ENCODE measurements around the gene BHLHE23. TPM values are rescaled to one million over a fixed set of nuclear protein-coding genes. Genes with fewer than 3 reads are reported as not detected.

The BHLHE23 gene
- total RNA-seq, 1 experiment from 2014 or later, result not detected

- peaks cover 12% of the 10 kb centered on the region; the same call in 1 of the 2 replicates for H3K27me3 ChIP-seq (ENCODE audit: insufficient read depth, low read length)
- POLR2A ChIA-PET, result no interaction called here
- H3K4me2 ChIP-seq (ENCODE audit: low read length), result no peak overlapping the region
Observed at GRCh38 chr20:63027221-63027921, 20.6 kb upstream of the BHLHE23 start.

GRCh38 chr20:63026582-63027165 is 19.9 kb upstream of the BHLHE23 start:
- ChIA-PET POLR2A (no interaction called here), RAD21 (ENCODE audit: low non-redundant PET in 1 of 2, low total read pairs in 2 of 2, uncharacterized antibody in 2 of 2, unreplicated experiment in 2 of 2) (no interaction called here)
- TF ChIP-seq POLR2A (IDR thresholded peaks at IDR 0.05; ENCODE audit: borderline replicate concordance, extremely low read depth, insufficient read depth, insufficient read length) (no peak), SIN3A (IDR thresholded peaks at IDR 0.05; ENCODE audit: low read depth) (no peak), ZBTB33 (IDR thresholded peaks at IDR 0.05; ENCODE audit: extremely low read depth, insufficient replicate concordance, low read length) (no peak), ATF3 (IDR thresholded peaks at IDR 0.05) (no peak), YY1 (IDR thresholded peaks at IDR 0.05; ENCODE audit: extremely low read depth, insufficient replicate concordance, low read depth, low read length) (no peak), SP1 (IDR thresholded peaks at IDR 0.05; ENCODE audit: low read depth) (no peak)

More at GRCh38 chr20:63027221-63027921, 20.6 kb upstream of the BHLHE23 start:
- Histone ChIP-seq H3K4me3 (replicated peaks in 1 of 2; ENCODE audit: low read depth in 1 of 2, low read length in 2 of 2) (no peak overlapping the region), H3K79me2 (ENCODE audit: insufficient read depth, low read length) (no peaks in the 10 kb centered on the region), H3K4me1 (ENCODE audit: control insufficient read depth in 1 of 2, insufficient read depth in 2 of 2, low read length in 2 of 2) (no peaks in the 10 kb centered on the region), H4K20me1 (ENCODE audit: insufficient read depth) (no peaks in the 10 kb centered on the region), H3K9ac (ENCODE audit: low read length) (no peak overlapping the region), H2AFZ (ENCODE audit: low read depth, low read length, poor library complexity, severe bottlenecking) (no peak overlapping the region), H3K27ac (ENCODE audit: low read depth, low read length) (no peak overlapping the region), H3K9me2 (ENCODE audit: insufficient read depth) (no peaks in the 10 kb centered on the region), H3K36me3 (ENCODE audit: control insufficient read depth in 1 of 2, insufficient read depth in 2 of 2, low read length in 2 of 2) (no peaks in the 10 kb centered on the region), H3K9me3 (ENCODE audit: control insufficient read depth in 1 of 2, insufficient read depth in 1 of 2, low read depth in 1 of 2, low read length in 2 of 2) (no peaks in the 10 kb centered on the region)
- RAD21 ChIA-PET (ENCODE audit: low non-redundant PET in 1 of 2, low total read pairs in 2 of 2, uncharacterized antibody in 2 of 2, unreplicated experiment in 2 of 2), result no interaction called here
- TF ChIP-seq ATF3 (IDR thresholded peaks at IDR 0.05) (no peak), ZFX (IDR thresholded peaks at IDR 0.05) (no peak), EZH2phosphoT487 (IDR thresholded peaks at IDR 0.05; ENCODE audit: borderline replicate concordance) (no peak)
- CTCF ChIA-PET, result no interaction called here
- intact Hi-C loops (cut with micrococcal nuclease), result no loop called here
- ATAC-seq (no peak; the same call in 1 of the 2 replicates), DNase-seq (ENCODE audit: low read depth, low spot score) (no peak)
- BruUV-seq (replicated peaks), result no TSS peak

More at GRCh38 chr20:63026582-63027165, 19.9 kb upstream of the BHLHE23 start:
- Histone ChIP-seq H3K9ac (ENCODE audit: low read length) (no peak overlapping the region), H3K79me2 (ENCODE audit: insufficient read depth, low read length) (no peaks in the 10 kb centered on the region), H3K9me3 (ENCODE audit: control insufficient read depth in 1 of 2, insufficient read depth in 1 of 2, low read depth in 1 of 2, low read length in 2 of 2) (no peaks in the 10 kb centered on the region), H2AFZ (ENCODE audit: low read depth, low read length, poor library complexity, severe bottlenecking) (no peak overlapping the region), H3K4me3 (replicated peaks in 1 of 2; ENCODE audit: low read depth in 1 of 2, low read length in 2 of 2) (no peak overlapping the region), H3K27me3 (ENCODE audit: insufficient read depth, low read length) (peaks cover 12% of the 10 kb centered on the region; the same call in 1 of the 2 replicates), H3K4me2 (ENCODE audit: low read length) (no peak overlapping the region), H3K4me1 (ENCODE audit: control insufficient read depth in 1 of 2, insufficient read depth in 2 of 2, low read length in 2 of 2) (no peaks in the 10 kb centered on the region), H4K20me1 (ENCODE audit: insufficient read depth) (no peaks in the 10 kb centered on the region), H3K36me3 (ENCODE audit: control insufficient read depth in 1 of 2, insufficient read depth in 2 of 2, low read length in 2 of 2) (no peaks in the 10 kb centered on the region), H3K27ac (ENCODE audit: low read depth, low read length) (no peak overlapping the region), H3K9me2 (ENCODE audit: insufficient read depth) (no peaks in the 10 kb centered on the region)
- CTCF ChIA-PET, result no interaction called here
- intact Hi-C loops (cut with micrococcal nuclease), result no loop called here
- ATAC-seq, result no peak
- BruUV-seq (replicated peaks), result no TSS peak
- no peak for DNase-seq (ENCODE audit: low read depth, low spot score)

Data from HCT116 (cell line).